ENCODE measurements around the gene PRKAB1. TPM values are rescaled to one million over a fixed set of nuclear protein-coding genes. Genes with fewer than 3 reads are reported as not detected.

The PRKAB1 gene
- polyA plus RNA-seq, 3 donors: 67.7 to 72.2 (median 68.6) TPM

DNA sequence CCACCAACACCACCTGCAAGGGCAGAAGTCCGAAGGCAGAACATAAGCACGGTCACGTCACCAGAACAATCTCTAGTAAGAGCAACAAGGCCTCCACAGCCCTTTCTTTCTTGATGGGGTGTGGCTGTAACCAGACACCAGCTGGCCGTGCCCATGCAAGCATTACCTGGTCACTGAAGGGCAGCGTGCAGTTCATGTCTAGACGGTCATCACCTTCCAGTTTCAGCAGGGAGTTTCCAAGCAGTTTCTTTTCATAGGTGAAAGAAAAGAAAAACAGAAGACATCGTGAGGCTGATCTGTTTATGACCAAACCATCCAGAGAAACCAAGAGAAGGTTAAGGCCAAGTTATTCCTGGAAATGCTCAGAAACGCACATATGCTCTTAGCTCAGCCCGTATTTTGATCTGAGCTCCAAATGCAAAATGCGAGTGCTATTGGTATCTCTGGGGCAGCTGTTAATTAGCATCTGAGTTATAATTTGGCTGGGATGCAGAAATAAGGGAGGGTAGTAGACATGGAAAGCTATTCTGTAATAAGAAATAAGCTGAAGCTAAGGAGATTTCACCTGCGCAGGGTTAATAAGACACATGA is 42.5 kb downstream of the PRKAB1 start:
- no peak for DNase-seq (ENCODE audit: low read depth in 3 of 3, low spot score in 2 of 3)

DNA sequence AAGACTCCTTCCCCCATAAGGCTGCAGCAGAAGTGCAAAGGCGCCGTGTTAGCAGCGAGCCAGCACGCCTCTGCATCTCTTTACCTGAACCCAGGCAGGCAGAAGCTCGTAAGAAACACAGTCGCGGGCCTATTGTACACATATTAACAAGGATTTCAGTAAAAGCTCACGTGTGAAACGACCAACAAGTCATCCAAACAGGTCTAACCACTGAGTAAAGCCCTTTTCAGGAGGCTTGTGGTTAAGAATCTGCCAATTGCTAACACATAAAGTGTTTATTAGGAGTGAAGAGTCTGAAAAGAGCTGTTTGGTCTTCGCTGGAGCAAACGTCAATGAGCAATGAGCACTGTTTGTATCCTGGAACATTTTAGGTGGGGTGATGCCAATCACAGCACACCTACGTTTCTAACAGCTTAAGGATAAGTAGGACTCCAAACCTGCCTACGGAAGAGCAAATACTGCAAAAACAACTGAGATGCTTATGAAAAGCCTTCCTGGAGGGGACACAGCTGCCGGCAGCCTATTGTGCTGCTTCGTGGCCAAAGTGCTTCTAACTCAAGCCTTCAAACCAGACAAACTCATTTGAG is 43.1 kb downstream of the PRKAB1 start:
- DNase-seq (ENCODE audit: low read depth in 3 of 3, low spot score in 2 of 3): no peak

GRCh38 chr12:119711693-119712092 is 43.8 kb downstream of the PRKAB1 start:
- DNase-seq (ENCODE audit: low read depth in 3 of 3, low spot score in 2 of 3): no peak

DNA sequence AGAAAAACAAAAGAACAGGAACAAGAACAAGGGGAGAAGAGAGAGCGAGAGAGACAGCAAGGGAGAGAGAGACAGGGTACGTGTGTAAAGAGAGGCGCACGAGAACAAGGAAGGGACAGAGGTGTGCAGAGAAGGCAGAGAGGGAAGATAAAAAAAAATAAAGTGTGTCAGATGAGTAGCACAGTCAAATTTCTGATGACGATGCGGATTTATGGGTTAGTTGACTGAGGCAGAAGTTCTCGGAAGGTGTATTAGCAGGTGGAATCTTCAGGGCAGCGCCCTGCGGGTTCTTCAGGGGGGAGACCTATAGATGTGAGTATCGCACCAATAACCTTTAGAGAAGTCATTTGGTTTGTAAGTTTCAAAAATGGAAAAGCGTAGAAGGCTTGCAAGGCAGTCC is 44.8 kb downstream of the PRKAB1 start:
- no peak for DNase-seq (ENCODE audit: low read depth in 3 of 3, low spot score in 2 of 3)

DNA sequence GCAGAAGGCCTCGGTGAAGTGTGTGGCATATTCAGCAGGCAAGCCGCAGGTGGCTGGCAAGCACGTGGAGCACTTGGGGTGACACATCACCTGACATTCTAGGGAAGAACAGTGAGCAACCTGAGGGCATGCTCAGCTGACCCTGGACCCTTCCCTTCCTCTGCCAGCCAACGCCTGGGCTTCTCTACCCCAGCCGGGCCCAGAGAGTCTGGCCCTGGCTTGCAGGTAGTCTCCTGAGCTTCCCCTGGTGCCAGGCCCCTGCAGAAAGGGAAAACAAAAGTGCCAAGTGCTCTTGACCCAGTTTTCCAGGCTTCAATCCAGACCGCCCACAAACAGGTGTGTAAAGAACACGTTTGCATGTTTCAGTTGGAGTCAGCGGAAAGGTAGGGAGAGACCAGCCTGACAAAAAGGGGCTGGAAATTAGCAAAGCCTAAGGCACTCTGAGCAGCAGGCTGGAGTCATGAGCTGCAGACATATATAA is 45.7 kb downstream of the PRKAB1 start:
- DNase-seq (ENCODE audit: low read depth in 3 of 3, low spot score in 2 of 3): no peak

DNA sequence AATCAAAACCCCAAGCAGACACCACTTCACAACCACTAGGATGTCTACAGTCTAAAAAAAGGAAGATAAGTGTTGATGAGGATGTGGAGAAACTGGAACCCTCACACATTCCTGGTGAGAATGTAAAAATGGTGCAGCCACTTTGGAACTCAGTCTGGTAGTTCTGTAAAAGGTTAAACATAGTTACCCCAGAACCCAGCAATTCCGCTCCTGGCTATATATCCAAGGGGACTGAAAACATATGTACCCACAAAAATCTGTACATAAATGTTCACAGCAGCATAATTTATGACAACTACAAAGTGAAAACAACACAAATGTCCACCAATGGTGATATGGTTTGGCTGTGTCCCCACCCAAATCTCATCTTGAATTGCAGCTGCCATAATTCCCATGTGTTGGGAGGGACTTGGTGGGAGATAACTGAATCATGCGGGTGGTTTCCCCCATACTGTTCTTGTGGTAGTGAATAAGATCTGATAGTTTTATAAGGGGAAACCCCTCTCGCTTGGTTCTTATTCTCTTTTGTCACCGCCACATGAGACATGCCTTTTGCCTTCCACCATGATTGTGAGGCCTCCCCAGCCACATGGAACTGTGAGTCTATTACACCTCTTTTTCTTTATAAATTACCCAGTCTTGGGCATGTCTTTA is 46.8 kb downstream of the PRKAB1 start:
- DNase-seq (ENCODE audit: low read depth in 3 of 3, low spot score in 2 of 3): no peak

GRCh38 chr12:119715268-119715620 is 47.3 kb downstream of the PRKAB1 start:
- DNase-seq (ENCODE audit: low read depth in 3 of 3, low spot score in 2 of 3): no peak

DNA sequence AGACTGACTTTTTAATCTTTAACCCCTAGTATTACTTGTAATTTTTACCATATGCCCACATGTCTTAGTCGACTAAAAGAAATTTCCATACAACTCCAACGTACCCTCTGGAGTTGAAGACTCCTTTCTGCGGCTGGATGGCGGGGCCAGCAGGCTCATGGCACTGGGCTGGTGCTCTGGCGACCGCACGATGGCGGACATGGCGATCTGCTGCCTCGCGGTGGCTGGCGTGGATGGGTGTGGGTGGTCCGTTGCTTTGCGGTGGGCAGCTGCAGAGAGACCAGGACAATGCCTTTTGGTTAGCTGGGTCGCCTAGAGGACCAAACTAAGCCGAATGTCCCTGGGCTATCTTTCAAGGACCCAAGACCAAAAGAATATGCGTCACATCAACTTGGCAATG is 50.2 kb downstream of the PRKAB1 start:
- DNase-seq (ENCODE audit: low read depth in 3 of 3, low spot score in 2 of 3): no peak

GRCh38 chr12:119720349-119720748 is 52.4 kb downstream of the PRKAB1 start:
- no peak for DNase-seq (ENCODE audit: low read depth in 3 of 3, low spot score in 2 of 3)

DNA sequence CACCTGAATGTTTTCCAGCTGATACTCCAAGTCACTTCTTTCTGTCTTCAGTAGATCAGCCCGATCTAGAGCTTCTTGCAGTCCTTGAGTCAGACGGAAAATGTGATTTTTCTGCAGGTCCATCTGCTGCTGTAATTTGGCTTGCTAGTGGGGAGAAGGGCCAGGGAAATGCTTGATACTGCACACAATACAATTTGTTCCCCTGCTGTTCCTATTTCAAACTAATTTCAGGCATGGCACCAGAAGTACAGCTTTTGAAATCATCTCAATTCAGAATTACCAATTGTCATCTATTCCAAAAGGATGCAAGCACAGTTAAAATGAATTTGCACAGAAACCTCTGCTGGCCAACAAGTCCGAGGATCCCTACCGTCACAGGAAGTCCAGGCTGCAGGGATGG is 53.4 kb downstream of the PRKAB1 start:
- DNase-seq (ENCODE audit: low read depth in 3 of 3, low spot score in 2 of 3): no peak

- no peak for DNase-seq (ENCODE audit: low read depth in 3 of 3, low spot score in 2 of 3)
These were observed 57.6 kb downstream of the PRKAB1 start for GRCh38 chr12:119725523-119725922.

- DNase-seq (ENCODE audit: low read depth in 3 of 3, low spot score in 2 of 3): no peak
These were observed 59.9 kb downstream of the PRKAB1 start for GRCh38 chr12:119727600-119728443.

- no peak for DNase-seq (ENCODE audit: low read depth in 3 of 3, low spot score in 2 of 3)
These were observed 60.5 kb downstream of the PRKAB1 start for GRCh38 chr12:119728444-119728745.

- DNase-seq (ENCODE audit: low read depth in 3 of 3, low spot score in 2 of 3): no peak
These were observed 61.9 kb downstream of the PRKAB1 start for GRCh38 chr12:119729871-119730270.

GRCh38 chr12:119730381-119730780 is 62.4 kb downstream of the PRKAB1 start:
- no peak for DNase-seq (ENCODE audit: low read depth in 3 of 3, low spot score in 2 of 3)

Other genes with a start within 250 kb of the PRKAB1 start
- gene TMEM233, start 74.4 kb upstream of the PRKAB1 start, polyA plus RNA-seq (ENCODE audit: insufficient read length in 3 of 3): 1 to 10 TPM; 1.0 to 1.7 (median 1.3) TPM
- gene CIT, start 209.2 kb downstream of the PRKAB1 start, polyA plus RNA-seq (ENCODE audit: insufficient read length in 3 of 3): 10 to 100 TPM; 15.0 to 17.5 (median 15.1) TPM

All from right renal cortex interstitium (tissue), 3 donors.